Right hindlimb (tissue), 1 donor: Measurements from ENCODE around the gene MED13L.
"Not testable (repeated sequence)": the region's sequence is repeated elsewhere in the genome, so short reads cannot be mapped to it uniquely, and the experiment has no call there.

Source experiments
- DNase-seq: peaks from one replicate; pipeline ENCODE4 v3.0.0-alpha.2; 2018

MED13L gene

DNA sequence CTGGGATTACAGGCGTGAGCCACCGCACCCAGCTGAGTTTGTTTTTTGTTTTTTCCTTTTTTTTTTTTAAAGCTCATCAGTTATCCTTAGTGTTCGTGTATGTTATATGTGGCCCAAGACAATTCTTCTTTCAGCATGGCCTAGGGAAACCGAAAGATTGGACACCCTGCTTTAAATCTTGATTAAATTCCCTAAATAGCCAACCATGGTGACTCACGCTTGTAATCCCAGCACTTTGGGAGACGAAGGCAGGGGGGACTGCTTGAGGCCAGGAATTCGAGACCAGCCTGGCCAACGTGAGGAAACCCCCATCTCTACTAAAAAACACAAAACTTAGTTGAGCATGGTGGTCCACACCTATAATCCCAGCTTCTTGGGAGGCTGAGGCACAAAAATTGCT is 131.1 kb downstream of the MED13L start:
- no peak for DNase-seq

DNA sequence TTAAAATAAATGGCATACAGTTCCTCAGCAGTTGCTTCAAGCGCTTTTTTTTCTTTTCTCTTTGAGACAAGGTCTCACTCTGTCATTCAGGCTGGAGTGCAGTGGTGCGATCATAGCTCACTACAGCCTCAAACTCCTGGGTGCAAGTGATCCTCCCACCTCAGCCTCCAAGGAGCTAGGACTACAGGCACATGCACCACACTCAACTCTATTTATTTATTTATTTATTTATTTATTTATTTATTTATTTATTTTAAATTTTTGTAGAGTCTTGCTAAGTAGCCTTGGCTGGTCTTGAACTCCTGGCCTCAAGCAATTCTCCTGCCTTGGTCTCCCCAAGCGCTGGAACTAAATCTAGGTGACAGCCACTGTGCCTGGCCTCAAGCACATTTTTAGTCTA is 132.0 kb downstream of the MED13L start:
- DNase-seq = no peak

DNA sequence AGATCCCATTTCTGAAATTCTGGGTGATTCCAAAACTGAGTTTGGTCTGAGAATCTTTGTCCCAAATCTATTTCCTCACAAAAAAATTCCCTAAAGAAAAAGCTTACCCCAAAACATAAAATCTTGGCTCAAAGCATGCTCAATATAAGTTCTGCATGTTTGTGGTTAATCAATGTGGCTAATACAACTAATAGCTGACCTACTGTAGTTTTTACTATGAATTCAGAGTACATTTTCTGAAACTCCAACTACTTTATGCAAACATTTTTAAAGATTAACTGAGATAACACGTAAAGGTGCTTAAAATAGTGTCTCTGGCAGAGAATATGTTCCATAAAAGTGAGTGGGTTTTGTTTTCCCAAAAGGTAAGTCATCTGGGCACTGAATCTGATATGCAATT is 133.1 kb downstream of the MED13L start:
- DNase-seq = no peak

- no peak for DNase-seq
Measured at GRCh38 chr12:116143909-116144308, 133.6 kb downstream of the MED13L start.

- DNase-seq = no peak
Measured at GRCh38 chr12:116142936-116143898, 134.3 kb downstream of the MED13L start.

GRCh38 chr12:116141833-116142162 is 135.7 kb downstream of the MED13L start:
- DNase-seq = no peak

DNA sequence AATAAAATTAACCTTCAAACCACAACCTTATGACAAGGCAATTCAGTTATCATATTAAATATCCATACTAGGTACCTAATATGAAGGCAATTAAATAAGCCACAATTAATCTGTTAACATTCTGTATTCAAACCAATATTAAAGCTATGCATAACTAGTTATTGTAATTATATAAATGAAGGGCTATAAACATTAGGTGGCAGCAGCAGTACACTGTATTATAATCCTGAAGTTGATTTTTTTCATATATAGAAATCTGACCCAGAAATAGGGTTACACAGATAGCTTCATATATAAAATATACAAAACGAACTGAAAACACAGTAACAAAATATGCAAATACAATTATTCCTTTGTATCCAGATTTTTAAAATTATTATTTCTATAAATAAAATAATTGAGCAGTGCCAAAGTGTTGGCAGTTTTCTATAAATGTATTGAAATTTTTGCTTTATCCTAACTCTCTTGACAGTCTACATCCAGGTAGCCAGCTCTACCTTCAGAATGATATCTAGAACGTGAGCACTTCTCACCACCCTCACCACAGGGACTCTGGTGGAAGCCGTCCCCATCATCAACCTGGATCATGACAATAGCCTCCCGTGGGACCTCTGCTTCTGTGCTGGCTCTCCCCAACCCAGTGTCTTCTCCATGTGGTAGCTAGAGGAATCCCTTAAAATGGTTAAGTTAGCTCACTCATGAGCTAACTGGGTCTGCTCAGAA is 136.2 kb downstream of the MED13L start:
- no peak for DNase-seq

DNA sequence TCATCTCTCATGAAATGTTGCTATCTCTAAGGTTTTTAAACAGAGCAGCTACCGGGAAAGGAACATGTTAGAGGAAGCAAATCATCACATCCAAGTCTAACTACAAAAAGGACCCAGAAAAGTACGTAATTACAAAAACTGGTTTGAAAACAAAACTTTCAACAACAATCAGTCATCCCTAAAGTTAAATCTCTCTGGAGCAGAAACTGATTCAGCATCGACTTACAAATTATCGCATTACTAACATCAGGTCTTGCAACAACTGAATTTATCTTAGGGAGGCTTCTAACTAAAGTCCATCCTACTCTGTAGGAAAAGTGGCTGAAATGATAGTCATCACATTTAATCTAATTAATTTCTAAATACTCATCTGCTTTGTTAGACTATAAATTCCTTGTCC is 137.0 kb downstream of the MED13L start:
- no peak for DNase-seq

DNA sequence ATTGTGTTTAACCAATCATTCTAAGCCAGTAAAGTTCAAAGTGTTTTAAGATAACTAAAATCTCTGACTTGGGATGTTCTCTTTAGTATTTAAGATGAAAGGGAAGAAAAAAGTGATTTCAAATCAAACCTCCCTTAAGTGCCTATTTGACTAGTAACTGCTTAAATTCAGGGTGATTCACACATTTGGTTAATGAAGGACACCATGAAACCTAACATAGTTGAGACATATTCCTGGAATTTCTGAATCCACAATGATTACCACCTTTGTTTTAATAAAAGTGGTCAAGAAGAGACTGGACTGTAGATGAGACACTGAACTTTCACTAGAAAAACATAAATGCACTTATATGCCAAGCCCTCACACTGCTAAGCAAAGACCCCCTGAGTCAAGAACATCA is 138.7 kb downstream of the MED13L start:
- DNase-seq = no peak

GRCh38 chr12:116138364-116138763 is 139.1 kb downstream of the MED13L start:
- no peak for DNase-seq

DNA sequence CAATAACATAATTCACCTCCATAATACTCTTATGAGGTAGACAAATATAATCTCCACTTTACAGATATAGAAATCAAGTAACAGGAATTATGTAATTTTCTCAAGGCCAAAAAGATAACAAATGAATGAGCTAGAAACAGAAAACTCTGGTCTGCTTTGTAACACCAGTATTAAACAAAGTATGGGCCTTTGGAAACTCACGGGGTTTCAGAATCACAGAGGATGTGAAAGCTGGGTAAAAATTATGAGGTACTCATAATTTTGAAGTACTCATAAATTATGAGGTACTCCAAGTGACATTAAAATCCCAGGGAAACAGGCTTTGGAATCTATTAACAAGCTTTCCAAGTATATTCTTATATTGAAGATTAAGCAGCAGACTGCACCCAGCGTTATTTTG is 140.2 kb downstream of the MED13L start:
- no peak for DNase-seq

GRCh38 chr12:116136340-116136739 is 141.2 kb downstream of the MED13L start:
- no peak for DNase-seq

DNA sequence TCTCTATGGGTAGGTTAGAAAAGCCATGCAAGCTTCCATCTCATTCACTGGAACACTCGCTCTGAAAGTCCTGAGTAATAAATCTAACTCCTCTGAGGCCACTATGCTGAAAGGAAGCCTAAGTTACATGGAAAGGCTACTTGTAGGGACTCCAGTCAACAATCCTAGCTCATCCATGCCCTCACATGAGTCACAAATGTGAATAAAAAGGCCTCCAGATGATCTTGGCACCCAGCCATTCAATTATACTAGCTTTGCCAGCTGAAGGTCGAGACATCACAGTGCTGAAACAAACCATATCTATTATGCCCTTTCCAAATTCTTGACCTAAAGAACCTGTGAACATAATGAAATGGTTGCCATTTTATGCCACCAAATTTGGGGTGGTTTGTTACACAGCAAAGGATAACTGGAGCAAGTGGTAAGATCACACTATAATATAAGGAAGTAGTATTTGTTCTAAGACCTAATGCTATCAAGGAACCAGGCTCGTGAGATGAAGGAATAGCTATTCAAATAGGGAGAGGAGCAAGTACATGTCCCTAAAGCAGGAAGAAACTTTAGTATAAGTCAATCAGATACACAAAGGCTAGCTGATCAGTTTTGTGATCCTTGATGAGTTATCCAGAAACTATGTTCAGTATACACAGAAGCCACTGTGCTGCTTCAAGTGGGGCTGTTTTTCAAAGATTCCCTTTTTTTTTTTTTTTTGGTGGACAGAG is 142.1 kb downstream of the MED13L start:
- DNase-seq = no peak

DNA sequence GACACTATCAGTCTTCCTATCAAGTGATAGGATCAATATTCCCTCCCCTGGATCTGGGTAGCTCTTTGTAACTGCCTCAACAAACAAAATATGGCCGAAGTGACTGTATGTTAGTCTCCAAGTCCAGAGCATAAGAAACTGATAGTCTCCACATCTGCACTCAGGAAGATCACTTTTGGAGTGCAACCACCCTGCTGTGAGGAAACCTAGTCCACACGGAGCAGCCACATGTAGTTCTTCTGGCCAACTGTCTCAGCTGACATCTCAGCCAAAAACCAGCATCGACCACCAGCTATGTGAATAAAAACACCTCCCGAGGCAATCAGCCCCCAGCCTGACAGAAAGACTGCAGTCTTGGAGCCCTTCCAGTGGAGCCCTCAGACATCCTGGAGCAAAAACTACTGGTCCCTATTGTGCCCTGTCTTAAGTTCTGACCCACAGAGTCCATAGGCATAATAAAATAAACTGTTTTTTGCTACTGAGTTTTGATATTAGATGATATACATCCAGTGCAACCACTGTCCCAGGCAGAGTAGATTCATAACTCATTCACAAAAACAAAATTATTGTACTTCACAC is 143.8 kb downstream of the MED13L start:
- no peak for DNase-seq

- DNase-seq = no peak
Measured at GRCh38 chr12:116133149-116133548, 144.3 kb downstream of the MED13L start.

GRCh38 chr12:116131987-116132386 is 145.5 kb downstream of the MED13L start:
- not testable (repeated sequence) for DNase-seq

- no peak for DNase-seq
Measured at GRCh38 chr12:116131176-116131575, 146.3 kb downstream of the MED13L start.

- no peak for DNase-seq
Measured at GRCh38 chr12:116130431-116130830, 147.1 kb downstream of the MED13L start.

DNA sequence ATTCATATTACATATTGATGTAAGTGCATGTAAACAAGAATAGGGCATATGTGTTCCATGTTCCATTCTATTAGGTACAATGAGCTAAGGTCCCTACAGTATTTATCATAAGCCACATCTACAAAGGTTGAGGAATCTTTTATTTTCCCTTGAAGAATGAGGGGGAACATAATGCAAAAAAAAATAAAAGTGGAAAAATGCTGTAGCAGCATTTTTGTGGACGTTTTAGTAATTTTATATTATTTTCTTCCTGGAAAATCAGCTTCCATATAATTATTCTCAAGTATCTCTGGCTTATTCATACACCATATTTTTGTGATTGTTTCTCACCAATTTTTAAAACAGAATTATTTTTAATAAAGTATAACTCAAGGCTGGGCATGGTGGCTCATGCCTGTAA is 148.7 kb downstream of the MED13L start:
- DNase-seq = no peak

DNA sequence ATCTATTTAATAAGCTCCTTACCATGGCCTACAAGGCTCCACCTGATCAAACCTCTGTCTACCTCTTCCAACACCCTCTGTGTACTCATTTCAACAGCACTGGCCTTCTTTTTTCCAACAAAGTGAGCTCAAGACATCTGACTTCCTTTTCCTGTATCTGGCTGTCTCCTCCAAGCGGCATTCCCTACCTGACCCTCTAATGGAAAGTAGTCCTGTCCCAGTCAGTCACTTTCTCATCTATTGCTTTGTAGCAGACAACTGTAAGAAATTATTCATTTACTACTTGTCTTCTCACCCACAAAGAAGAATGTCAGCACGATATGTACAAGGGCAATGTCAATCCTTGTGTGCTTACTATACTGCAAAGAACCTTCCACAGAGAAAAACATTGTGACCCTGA is 149.6 kb downstream of the MED13L start:
- DNase-seq = no peak

DNA sequence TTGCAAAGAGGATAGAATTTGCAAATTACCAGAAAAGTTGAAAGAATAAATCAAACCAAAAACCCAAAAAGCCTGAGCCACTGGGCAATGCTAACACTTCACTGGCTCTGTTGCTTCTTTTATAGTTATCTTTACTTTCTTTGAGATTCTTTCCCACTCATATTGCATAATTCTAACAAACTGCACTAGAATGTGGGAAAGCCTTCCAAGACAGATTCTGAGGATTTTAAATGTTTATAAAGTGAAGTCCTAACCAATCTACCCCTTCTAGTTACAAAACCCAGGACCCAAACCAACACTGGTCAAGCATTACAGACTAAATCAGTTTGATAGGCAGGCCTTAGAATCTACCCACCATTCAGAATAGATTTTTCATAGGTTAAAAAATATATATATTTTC is 150.9 kb downstream of the MED13L start:
- DNase-seq = no peak

GRCh38 chr12:116125956-116126566 is 151.4 kb downstream of the MED13L start:
- no peak for DNase-seq

- no peak for DNase-seq
Measured at GRCh38 chr12:116125084-116125483, 152.4 kb downstream of the MED13L start.
